ENCODE measurements around the gene NPC1L1. TPM values are rescaled to one million over a fixed set of nuclear protein-coding genes. Genes with fewer than 3 reads are reported as not detected.

The NPC1L1 gene
- total and polyA plus RNA-seq, 2 of the 13 experiments (the other 11 are each of a cell fraction or from before 2014, with no cell fraction given): 4.8 to 14.5 TPM

GRCh38 chr7:44573464-44574286, 32.5 kb upstream of the NPC1L1 start, which contains the start of gene DDX56 (continued):
- TF ChIP-seq ZNF281 (CRISPR knock-in tag; IDR thresholded peaks at IDR 0.05; ENCODE audit: borderline replicate concordance): peak; percentile 9; the same call in 1 of the 2 replicates
- TF ChIP-seq HNF4G (IDR thresholded peaks at IDR 0.05; ENCODE audit: borderline replicate concordance, low read depth, low read length): peak; percentile 69; the same call in 1 of the 2 replicates
- peak; percentile 53 for TF ChIP-seq HNF4G (CRISPR knock-in tag; IDR thresholded peaks at IDR 0.05; ENCODE audit: borderline replicate concordance, low read depth)
- TF ChIP-seq KDM2A (CRISPR knock-in tag; IDR thresholded peaks at IDR 0.05; ENCODE audit: borderline replicate concordance, low read depth): peak; percentile 99
- TF ChIP-seq HOXA3 (CRISPR knock-in tag; IDR thresholded peaks at IDR 0.05): peak; percentile 92
- TF ChIP-seq AKNA (CRISPR knock-in tag; IDR thresholded peaks at IDR 0.05; ENCODE audit: borderline replicate concordance): peak; percentile 81; the same call in 1 of the 2 replicates
- peak; percentile 74 for TF ChIP-seq ZBTB40 (IDR thresholded peaks at IDR 0.05)
- peak; percentile 88 for TF ChIP-seq ZBTB40 (CRISPR knock-in tag; IDR thresholded peaks at IDR 0.05)
- peak; percentile 66; the same call in 1 of the 2 replicates for TF ChIP-seq ZBTB3 (CRISPR knock-in tag; IDR thresholded peaks at IDR 0.05; ENCODE audit: borderline replicate concordance, low read depth)

Measured in HepG2 (cell line).